PC-9 (cell line): Measurements from ENCODE around the gene LRMDA. TPM values are rescaled to one million over a fixed set of nuclear protein-coding genes. Genes with fewer than 3 reads are reported as not detected.

ENCODE experiments used
- BruUV-seq: library from RNA; stranded (reverse); fragments of 400-500 nt; replicated peaks from 2 replicates; lab custom pipeline; 2021; lab: Mats Ljungman, UMichigan
- CTCF ChIA-PET: fragments of 300-600 bp; sonication (Branson Sonifier 250); formaldehyde crosslinking; loops from one replicate; lab custom pipeline; 2022; ENCODE audit warnings: antibody characterized with exemption; lab: Charles Lee
- POLR2A ChIA-PET: fragments of 300-600 bp; sonication (Branson Sonifier 250); formaldehyde crosslinking; loops from one replicate; lab custom pipeline; 2022; ENCODE audit warnings: antibody characterized with exemption; ENCODE audit not compliant: unreplicated experiment; lab: Charles Lee
- DNase-seq, 2 experiments: peaks; one replicate each; pipeline versions ENCODE4 v3.0.0 to v3.0.0-alpha.2; 2015 to 2022; ENCODE audit warnings: mixed read lengths in 1 of 2
- H2AFZ ChIP-seq: fragments of 200-600 bp; sonication (generic); 2 replicates; pipeline ENCODE4 v1.8.1; 2017; ENCODE audit warnings: antibody characterized with exemption
- H3F3A ChIP-seq: fragments of 200-600 bp; sonication (generic); 2 replicates; pipeline ENCODE4 v1.8.1; 2017; ENCODE audit warnings: antibody characterized with exemption, mild to moderate bottlenecking, low read depth; ENCODE audit not compliant: insufficient read depth
- H3K27ac ChIP-seq: fragments of 200-600 bp; sonication (generic); 2 replicates; pipeline ENCODE4 v1.6.1; 2016; ENCODE audit warnings: mixed run types
- H3K27me3 ChIP-seq: fragments of 200-600 bp; sonication (generic); 2 replicates; pipeline ENCODE4 v1.6.1; 2016; ENCODE audit warnings: low read depth, mixed run types; ENCODE audit not compliant: insufficient read depth
- H3K36me3 ChIP-seq: fragments of 200-600 bp; sonication (generic); 2 replicates; pipeline ENCODE4 v1.6.1; 2016; ENCODE audit warnings: low read depth, mixed run types
- H3K4me1 ChIP-seq: fragments of 200-600 bp; sonication (generic); replicated peaks from 2 replicates; pipeline ENCODE4 v1.6.1; 2016; ENCODE audit warnings: mixed run types; ENCODE audit not compliant: insufficient read depth
- H3K4me2 ChIP-seq: fragments of 200-600 bp; sonication (generic); 2 replicates; pipeline ENCODE4 v1.6.1; 2017; ENCODE audit warnings: mixed run types
- H3K4me3 ChIP-seq: fragments of 200-600 bp; sonication (generic); 2 replicates; pipeline ENCODE4 v1.6.1; 2016; ENCODE audit warnings: mixed run types
- H3K79me2 ChIP-seq: fragments of 200-600 bp; sonication (generic); 2 replicates; pipeline ENCODE4 v1.6.1; 2017; ENCODE audit warnings: low read depth, mixed run types
- H3K9me2 ChIP-seq: fragments of 200-600 bp; sonication (generic); 2 replicates; pipeline ENCODE4 v1.8.1; 2017; ENCODE audit warnings: mild to moderate bottlenecking; ENCODE audit not compliant: insufficient read depth
- H3K9me3 ChIP-seq: fragments of 200-600 bp; sonication (generic); 2 replicates; pipeline ENCODE4 v1.8.1; 2016; ENCODE audit warnings: low read depth; ENCODE audit not compliant: insufficient read depth
- H4K20me1 ChIP-seq: fragments of 200-600 bp; sonication (generic); 2 replicates; pipeline ENCODE4 v1.8.1; 2017; ENCODE audit not compliant: insufficient read depth
- EZH2 ChIP-seq: fragments of 200-600 bp; sonication (generic); IDR thresholded peaks from 2 replicates; pipeline ENCODE4 v1.8.0; 2017; ENCODE audit warnings: antibody characterized with exemption, low read depth
- intact Hi-C: fragments of 100-400 bp; cut with micrococcal nuclease; formaldehyde crosslinking; loops from one replicate; pipeline ENCODE4 v1.10.0; 2022; ENCODE audit not compliant: unreplicated experiment
- total RNA-seq: library from RNA; stranded (reverse); gene quantifications from 2 replicates; pipeline ENCODE4 v1.2.3, GENCODE V29; 2021
- TF ChIP-seq, protein P1 (sequence below): fragments of 200-600 bp; sonication (generic); conservative IDR thresholded peaks from 2 replicates; pipeline ENCODE4 v1.6.1; 2017; ENCODE audit warnings: mixed run types, antibody characterized with exemption, mild to moderate bottlenecking, moderate library complexity

The LRMDA gene
- total RNA-seq, 1 experiment from 2014 or later: not detected

DNA sequence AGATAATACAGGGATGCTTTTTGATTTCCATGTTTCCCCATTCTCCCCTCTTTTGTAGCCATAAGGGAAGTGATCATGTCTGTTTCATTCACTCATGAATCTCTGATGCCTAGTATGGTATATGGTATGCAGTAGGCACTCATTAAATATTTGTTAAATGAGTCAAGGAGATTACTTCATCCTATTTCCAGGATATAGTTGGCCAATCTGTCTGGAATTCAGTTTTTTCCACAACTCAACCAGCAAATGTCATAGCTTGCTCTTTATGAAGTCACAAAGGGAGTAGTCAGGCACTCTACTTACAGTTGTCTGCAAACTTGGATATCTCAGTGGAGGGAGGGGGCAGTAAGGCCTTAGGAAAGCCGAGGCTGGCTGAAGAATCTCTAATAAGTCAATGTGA, 853.6 kb downstream of the LRMDA start:
- intact Hi-C loops: no loop called here
- no peaks in the 10 kb centered on the region for H3F3A ChIP-seq
- BruUV-seq: no TSS peak

DNA sequence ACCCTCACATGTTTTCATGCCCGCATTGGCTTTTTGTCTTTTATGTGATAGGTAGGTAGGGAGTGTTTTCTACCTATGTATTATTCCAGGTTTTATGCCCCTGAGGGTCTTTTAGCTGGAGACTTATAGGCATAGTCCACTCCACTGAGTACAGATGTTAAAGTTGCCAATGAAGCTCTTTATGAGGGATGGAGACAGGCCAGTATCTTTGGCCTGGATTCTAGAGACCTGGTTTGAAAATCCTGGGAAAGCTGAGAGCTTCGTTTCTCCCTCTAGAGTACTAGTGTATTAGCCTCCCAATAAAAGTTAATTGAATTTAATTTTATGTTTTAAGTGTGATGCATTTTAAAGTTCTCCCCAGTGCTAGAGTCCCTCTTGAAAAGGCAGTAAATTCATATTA, 854.1 kb downstream of the LRMDA start:
- no peaks in the 10 kb centered on the region for H3K79me2 ChIP-seq
- H3K4me3 ChIP-seq: no peak overlapping the region
- no peaks in the 10 kb centered on the region for H3K9me2 ChIP-seq
- BruUV-seq: no TSS peak
- H3K4me1 ChIP-seq: no peaks in the 10 kb centered on the region
- H3K4me2 ChIP-seq: no peak overlapping the region
- no peaks in the 10 kb centered on the region for H4K20me1 ChIP-seq
- TF ChIP-seq, protein P1, sequence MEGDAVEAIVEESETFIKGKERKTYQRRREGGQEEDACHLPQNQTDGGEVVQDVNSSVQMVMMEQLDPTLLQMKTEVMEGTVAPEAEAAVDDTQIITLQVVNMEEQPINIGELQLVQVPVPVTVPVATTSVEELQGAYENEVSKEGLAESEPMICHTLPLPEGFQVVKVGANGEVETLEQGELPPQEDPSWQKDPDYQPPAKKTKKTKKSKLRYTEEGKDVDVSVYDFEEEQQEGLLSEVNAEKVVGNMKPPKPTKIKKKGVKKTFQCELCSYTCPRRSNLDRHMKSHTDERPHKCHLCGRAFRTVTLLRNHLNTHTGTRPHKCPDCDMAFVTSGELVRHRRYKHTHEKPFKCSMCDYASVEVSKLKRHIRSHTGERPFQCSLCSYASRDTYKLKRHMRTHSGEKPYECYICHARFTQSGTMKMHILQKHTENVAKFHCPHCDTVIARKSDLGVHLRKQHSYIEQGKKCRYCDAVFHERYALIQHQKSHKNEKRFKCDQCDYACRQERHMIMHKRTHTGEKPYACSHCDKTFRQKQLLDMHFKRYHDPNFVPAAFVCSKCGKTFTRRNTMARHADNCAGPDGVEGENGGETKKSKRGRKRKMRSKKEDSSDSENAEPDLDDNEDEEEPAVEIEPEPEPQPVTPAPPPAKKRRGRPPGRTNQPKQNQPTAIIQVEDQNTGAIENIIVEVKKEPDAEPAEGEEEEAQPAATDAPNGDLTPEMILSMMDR: no peak
- TF ChIP-seq EZH2: no peak
- H3F3A ChIP-seq: no peaks in the 10 kb centered on the region
- peaks cover 4% of the 10 kb centered on the region; the same call in 1 of the 2 replicates for H3K9me3 ChIP-seq
- no peak overlapping the region for H3K27ac ChIP-seq
- intact Hi-C loops: no loop called here
- H2AFZ ChIP-seq: no peak overlapping the region
- H3K27me3 ChIP-seq: no peaks in the 10 kb centered on the region
- ChIA-PET POLR2A (no interaction called here), CTCF (no interaction called here)
- H3K36me3 ChIP-seq: no peaks in the 10 kb centered on the region
- no peak for DNase-seq

More for the DNA sequence above, 853.6 kb downstream of the LRMDA start:
- DNase-seq: no peak
- TF ChIP-seq, protein P1: no peak
- TF ChIP-seq EZH2: no peak
- H3K27me3 ChIP-seq: no peaks in the 10 kb centered on the region
- no peaks in the 10 kb centered on the region for H3K4me1 ChIP-seq
- H3K36me3 ChIP-seq: no peaks in the 10 kb centered on the region
- no peak overlapping the region for H3K4me2 ChIP-seq
- H3K79me2 ChIP-seq: no peaks in the 10 kb centered on the region
- no peak overlapping the region for H3K27ac ChIP-seq
- CTCF ChIA-PET: no interaction called here
- no peak overlapping the region for H2AFZ ChIP-seq
- no peaks in the 10 kb centered on the region for H3K9me2 ChIP-seq
- peaks cover 4% of the 10 kb centered on the region; the same call in 1 of the 2 replicates for H3K9me3 ChIP-seq
- POLR2A ChIA-PET: no interaction called here
- no peak overlapping the region for H3K4me3 ChIP-seq
- no peaks in the 10 kb centered on the region for H4K20me1 ChIP-seq

DNA sequence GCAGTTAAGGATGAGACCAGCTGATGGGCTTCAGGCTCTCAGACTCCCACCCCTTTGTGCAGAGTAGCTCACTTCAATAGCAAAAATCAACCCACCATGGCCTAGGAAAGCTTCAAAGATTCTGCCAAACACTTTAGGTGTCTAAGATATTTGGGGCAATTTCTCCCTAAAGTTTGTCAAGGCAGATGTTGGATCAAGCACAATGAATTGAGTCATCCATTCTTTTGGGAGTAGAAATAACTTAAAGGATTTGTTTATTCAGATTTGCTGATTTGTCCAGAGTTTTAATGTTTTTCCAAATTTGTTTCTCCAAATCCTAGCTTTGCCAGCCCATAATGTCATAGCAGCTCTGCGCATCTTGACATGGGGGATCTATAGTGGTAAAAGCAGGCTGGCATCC, 855.1 kb downstream of the LRMDA start:
- no peaks in the 10 kb centered on the region for H3K36me3 ChIP-seq
- intact Hi-C loops: no loop called here

More for the DNA sequence above, 855.1 kb downstream of the LRMDA start:
- Histone ChIP-seq H3K4me2 (no peak overlapping the region), H3K9me3 (peaks cover 4% of the 10 kb centered on the region; the same call in 1 of the 2 replicates), H3F3A (no peaks in the 10 kb centered on the region), H3K9me2 (no peaks in the 10 kb centered on the region), H3K27me3 (no peaks in the 10 kb centered on the region), H3K4me3 (no peak overlapping the region), H3K79me2 (no peaks in the 10 kb centered on the region), H4K20me1 (no peaks in the 10 kb centered on the region), H3K27ac (no peak overlapping the region), H2AFZ (no peak overlapping the region), H3K4me1 (no peaks in the 10 kb centered on the region)
- DNase-seq: no peak
- no TSS peak for BruUV-seq
- ChIA-PET CTCF (interaction anchor here (0.6 kb wide), 1 partner anchor 929 kb away, joined by 3 read pairs; no protein-coding TSS in a partner anchor), POLR2A (no interaction called here)
- TF ChIP-seq EZH2: no peak
- TF ChIP-seq, protein P1: no peak
